ENCODE results near the gene RAMACL.

RAMACL gene

GRCh38 chr6:166533205-166533824 lies 53.2 kb downstream of the RAMACL start:
- DNase-seq (ENCODE audit: low read depth in 2 of 2), result no peak
